HUES64 (cell line): ENCODE data around the gene CDH18. TPM values are rescaled to one million over a fixed set of nuclear protein-coding genes. Genes with fewer than 3 reads are reported as not detected.

Experiments
- H3K27ac ChIP-seq: 2 replicates; pipeline ENCODE4 v1.7.0; 2013; ENCODE audit warnings: low read depth, low read length, inconsistent platforms
- H3K27me3 ChIP-seq: 2 replicates; pipeline ENCODE4 v1.6.1; 2013; ENCODE audit warnings: mild to moderate bottlenecking, low read length; ENCODE audit not compliant: insufficient read depth
- H3K36me3 ChIP-seq: 2 replicates; pipeline ENCODE4 v1.6.1; 2013; ENCODE audit warnings: mild to moderate bottlenecking, low read length; ENCODE audit not compliant: insufficient read depth
- H3K4me1 ChIP-seq: 2 replicates; pipeline ENCODE4 v1.6.1; 2013; ENCODE audit warnings: mild to moderate bottlenecking, low read length, moderate library complexity; ENCODE audit not compliant: insufficient read depth
- H3K4me3 ChIP-seq: 2 replicates; pipeline ENCODE4 v1.5.1; 2013; ENCODE audit warnings: mild to moderate bottlenecking, low read length, moderate library complexity
- H3K9ac ChIP-seq: 2 replicates; pipeline ENCODE4 v1.6.1; 2013; ENCODE audit warnings: mild to moderate bottlenecking, low read depth, low read length
- H3K9me3 ChIP-seq: 2 replicates; pipeline ENCODE4 v1.6.1; 2013; ENCODE audit warnings: low read depth, low read length; ENCODE audit not compliant: insufficient read depth
- WGBS: fragments of 150-250, 120-280 bp; methylation state at CpG from one replicate; pipeline ENCODE4 v1.1.7; 2013; ENCODE audit warnings: missing lambda C conversion rate; 5-methylcytosine and 5-hydroxymethylcytosine counted together
- polyA plus RNA-seq, 2 experiments: library from polyadenylated mRNA; stranded (reverse); fragments of 50-300 nt; gene quantifications; one replicate each; pipeline ENCODE4 v1.2.3, GENCODE V29; 2013

The CDH18 gene, protein sequence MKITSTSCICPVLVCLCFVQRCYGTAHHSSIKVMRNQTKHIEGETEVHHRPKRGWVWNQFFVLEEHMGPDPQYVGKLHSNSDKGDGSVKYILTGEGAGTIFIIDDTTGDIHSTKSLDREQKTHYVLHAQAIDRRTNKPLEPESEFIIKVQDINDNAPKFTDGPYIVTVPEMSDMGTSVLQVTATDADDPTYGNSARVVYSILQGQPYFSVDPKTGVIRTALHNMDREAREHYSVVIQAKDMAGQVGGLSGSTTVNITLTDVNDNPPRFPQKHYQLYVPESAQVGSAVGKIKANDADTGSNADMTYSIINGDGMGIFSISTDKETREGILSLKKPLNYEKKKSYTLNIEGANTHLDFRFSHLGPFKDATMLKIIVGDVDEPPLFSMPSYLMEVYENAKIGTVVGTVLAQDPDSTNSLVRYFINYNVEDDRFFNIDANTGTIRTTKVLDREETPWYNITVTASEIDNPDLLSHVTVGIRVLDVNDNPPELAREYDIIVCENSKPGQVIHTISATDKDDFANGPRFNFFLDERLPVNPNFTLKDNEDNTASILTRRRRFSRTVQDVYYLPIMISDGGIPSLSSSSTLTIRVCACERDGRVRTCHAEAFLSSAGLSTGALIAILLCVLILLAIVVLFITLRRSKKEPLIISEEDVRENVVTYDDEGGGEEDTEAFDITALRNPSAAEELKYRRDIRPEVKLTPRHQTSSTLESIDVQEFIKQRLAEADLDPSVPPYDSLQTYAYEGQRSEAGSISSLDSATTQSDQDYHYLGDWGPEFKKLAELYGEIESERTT
- 0.40 TPM for polyA plus RNA-seq (2013, experiment 1 of 2)
- polyA plus RNA-seq (2013, experiment 2 of 2) = 1.0 TPM

- H3K27ac ChIP-seq = no peak within 1 kb of the TSS
- peak within 1 kb of the TSS; percentile 58 for H3K4me3 ChIP-seq
- WGBS = 12% methylated on average over 25 of the region's 26 CpGs
- H3K9me3 ChIP-seq = no peaks in the 10 kb centered on the region
- peaks cover 39% of the 10 kb centered on the region for H3K27me3 ChIP-seq
- H3K4me1 ChIP-seq = no peaks in the 10 kb centered on the region
- no peaks in the 10 kb centered on the region for H3K36me3 ChIP-seq
- H3K9ac ChIP-seq = no peak within 1 kb of the TSS; the same call in 1 of the 2 replicates
These were observed at the start of gene CDH18 for GRCh38 chr5:19987612-19988361. Gene CDH18 (minus strand): TSS chr5:19988200. CDS start chr5:19838986, 149,214 bp downstream.

GRCh38 chr5:20034717-20035116 lies 46.7 kb upstream of the CDH18 start:
- H3K27ac ChIP-seq = no peak overlapping the region
- no peak overlapping the region for H3K4me3 ChIP-seq
- H3K9ac ChIP-seq = no peak overlapping the region
- no peaks in the 10 kb centered on the region for H3K4me1 ChIP-seq
- H3K9me3 ChIP-seq = peaks cover 3% of the 10 kb centered on the region; the same call in 1 of the 2 replicates
- no peaks in the 10 kb centered on the region for H3K36me3 ChIP-seq
- no peaks in the 10 kb centered on the region for H3K27me3 ChIP-seq
- WGBS = 70% methylated on average over 1 of the region's 1 CpG

DNA sequence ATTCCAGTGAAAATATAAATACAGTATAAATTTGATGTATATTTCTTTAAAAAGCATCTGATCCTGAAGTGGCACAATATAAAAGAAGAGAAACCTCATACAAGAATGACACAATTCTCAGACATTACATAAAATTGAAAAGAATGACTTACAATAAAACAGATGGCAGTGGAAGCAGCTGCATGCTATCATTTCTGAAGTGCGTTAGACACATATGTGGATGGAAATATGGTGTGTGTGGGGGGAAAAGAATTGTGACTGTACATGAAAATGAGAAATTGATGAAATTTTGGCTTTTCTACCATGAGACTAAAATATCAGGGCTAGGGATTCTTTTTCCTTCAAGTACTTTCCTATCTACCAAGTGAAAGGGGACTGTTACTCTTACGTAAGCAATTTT lies 45.9 kb upstream of the CDH18 start:
- Histone ChIP-seq H3K27me3 (no peaks in the 10 kb centered on the region), H3K9ac (no peak overlapping the region), H3K4me3 (no peak overlapping the region), H3K27ac (no peak overlapping the region), H3K9me3 (peaks cover 3% of the 10 kb centered on the region; the same call in 1 of the 2 replicates), H3K36me3 (no peaks in the 10 kb centered on the region), H3K4me1 (no peaks in the 10 kb centered on the region)
- 94% methylated on average over 2 of the region's 2 CpGs for WGBS

DNA sequence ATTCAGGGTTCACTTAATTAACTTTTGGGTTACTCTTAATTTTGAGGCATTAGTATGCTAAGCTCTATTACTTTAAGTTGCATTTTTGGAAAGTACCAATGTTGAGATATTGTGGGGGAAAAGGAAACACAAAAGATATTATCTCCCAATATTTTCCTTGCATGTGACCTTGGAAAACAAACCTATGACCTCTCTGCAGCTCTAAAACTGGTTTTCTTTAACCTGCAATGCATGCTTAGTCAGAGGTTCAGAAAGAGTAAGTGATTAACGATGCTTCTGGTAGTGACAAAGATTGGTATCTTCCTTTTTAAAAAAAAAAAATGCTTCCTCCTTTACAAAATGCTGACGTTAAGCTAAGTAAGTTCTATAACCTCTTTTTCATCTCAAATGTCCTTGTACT lies 44.9 kb upstream of the CDH18 start:
- no peaks in the 10 kb centered on the region for H3K36me3 ChIP-seq
- WGBS = 80% methylated on average over 1 of the region's 2 CpGs
- H3K9me3 ChIP-seq = peaks cover 3% of the 10 kb centered on the region; the same call in 1 of the 2 replicates
- H3K4me1 ChIP-seq = no peaks in the 10 kb centered on the region
- H3K27me3 ChIP-seq = no peaks in the 10 kb centered on the region
- no peak overlapping the region for H3K4me3 ChIP-seq
- no peak overlapping the region for H3K27ac ChIP-seq
- H3K9ac ChIP-seq = no peak overlapping the region

DNA sequence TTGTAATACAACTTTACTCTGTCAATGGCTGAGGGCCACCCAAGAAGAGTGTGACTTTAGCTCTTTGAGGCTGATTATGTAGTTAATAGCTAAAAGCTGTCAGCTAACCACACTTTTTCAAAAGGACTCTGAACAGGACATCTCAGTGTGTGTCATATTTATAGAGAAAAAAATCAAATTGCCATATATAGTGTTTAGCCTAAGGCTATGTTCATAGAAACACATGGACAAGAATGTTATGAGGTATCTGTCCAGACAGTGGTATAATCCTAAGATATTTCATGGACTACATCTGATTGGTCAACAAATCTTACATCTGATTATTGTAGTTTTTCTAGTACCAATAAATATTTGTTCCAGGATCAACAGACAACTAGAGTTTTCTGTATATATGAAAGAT lies 42.1 kb upstream of the CDH18 start:
- Histone ChIP-seq H3K4me1 (no peaks in the 10 kb centered on the region), H3K4me3 (no peak overlapping the region), H3K27me3 (no peaks in the 10 kb centered on the region), H3K27ac (no peak overlapping the region), H3K9ac (no peak overlapping the region), H3K36me3 (no peaks in the 10 kb centered on the region), H3K9me3 (peaks cover 3% of the 10 kb centered on the region; the same call in 1 of the 2 replicates)

DNA sequence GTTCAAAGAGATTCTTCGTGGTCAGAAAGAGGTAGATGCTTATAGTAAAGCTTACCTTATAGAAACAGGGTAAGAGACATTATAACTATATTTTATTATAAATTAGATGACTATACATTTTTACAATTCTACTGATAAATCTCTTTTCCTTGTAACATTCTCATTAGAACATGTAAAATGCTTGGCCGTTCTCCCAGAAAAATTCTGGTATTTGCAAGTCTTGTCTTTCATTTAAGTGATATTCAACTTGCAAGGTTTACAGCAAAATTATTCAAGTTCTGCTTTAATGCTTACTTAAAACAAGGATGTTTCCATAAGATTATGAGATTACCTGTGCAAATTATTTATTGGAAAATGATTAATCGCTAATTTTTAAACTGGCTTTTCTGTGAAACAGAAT lies 41.3 kb upstream of the CDH18 start:
- 100% methylated on average over 2 of the region's 3 CpGs for WGBS
- no peaks in the 10 kb centered on the region for H3K27me3 ChIP-seq
- H3K9ac ChIP-seq = no peak overlapping the region
- no peak overlapping the region for H3K4me3 ChIP-seq
- H3K36me3 ChIP-seq = no peaks in the 10 kb centered on the region
- H3K4me1 ChIP-seq = no peaks in the 10 kb centered on the region
- H3K27ac ChIP-seq = no peak overlapping the region
- H3K9me3 ChIP-seq = no peaks in the 10 kb centered on the region

DNA sequence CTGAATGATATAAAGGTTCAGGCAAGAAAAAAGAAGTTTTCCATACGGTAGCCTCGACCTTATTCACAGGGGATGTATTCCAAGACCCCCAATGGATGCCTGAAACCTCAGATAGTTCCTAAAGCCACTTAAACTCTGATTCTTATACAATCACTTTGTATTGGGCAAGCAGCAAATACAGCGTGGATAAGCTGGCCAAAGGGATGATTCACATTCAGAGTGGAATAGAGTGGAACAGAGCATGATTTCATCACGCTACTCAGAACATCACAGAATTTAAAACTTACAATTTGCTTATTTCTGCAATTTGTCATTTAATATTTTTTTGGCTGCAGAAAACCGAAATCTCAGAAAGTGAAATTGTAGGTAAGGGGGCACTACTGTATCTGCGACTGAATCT lies 40.5 kb upstream of the CDH18 start:
- no peak overlapping the region for H3K4me3 ChIP-seq
- H3K4me1 ChIP-seq = no peaks in the 10 kb centered on the region
- WGBS = 87% methylated on average over 4 of the region's 6 CpGs
- H3K9me3 ChIP-seq = no peaks in the 10 kb centered on the region
- H3K36me3 ChIP-seq = no peaks in the 10 kb centered on the region
- no peak overlapping the region for H3K27ac ChIP-seq
- H3K9ac ChIP-seq = no peak overlapping the region
- no peaks in the 10 kb centered on the region for H3K27me3 ChIP-seq

DNA sequence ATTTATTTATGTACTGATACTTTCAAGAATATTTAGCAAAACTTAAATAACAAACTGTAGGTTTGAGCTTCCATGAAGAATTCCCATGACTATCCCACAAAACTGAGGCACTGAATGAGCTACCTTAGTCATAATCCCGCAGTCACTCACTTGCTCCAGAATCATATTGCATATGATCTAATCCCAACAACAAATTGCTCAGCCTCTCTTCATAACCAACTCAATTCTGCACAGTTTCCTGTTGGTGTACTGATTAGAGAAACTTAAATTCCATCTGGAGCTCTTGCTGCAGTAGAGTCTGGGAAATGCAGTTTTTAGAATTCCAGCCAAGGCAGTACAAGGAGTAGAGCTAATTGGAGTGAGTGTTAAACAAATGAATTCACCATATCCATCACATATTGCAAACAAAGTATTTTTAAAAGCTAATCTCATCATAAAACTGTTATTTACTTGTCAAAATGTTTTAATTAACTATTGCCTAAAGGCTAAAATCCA lies 35.7 kb upstream of the CDH18 start:
- Histone ChIP-seq H3K9ac (no peak overlapping the region), H3K36me3 (no peaks in the 10 kb centered on the region), H3K9me3 (peaks cover 22% of the 10 kb centered on the region; the same call in 1 of the 2 replicates), H3K27ac (no peak overlapping the region), H3K4me1 (no peaks in the 10 kb centered on the region), H3K27me3 (no peaks in the 10 kb centered on the region), H3K4me3 (no peak overlapping the region)
- WGBS = 97% methylated on average over 1 of the region's 1 CpG

DNA sequence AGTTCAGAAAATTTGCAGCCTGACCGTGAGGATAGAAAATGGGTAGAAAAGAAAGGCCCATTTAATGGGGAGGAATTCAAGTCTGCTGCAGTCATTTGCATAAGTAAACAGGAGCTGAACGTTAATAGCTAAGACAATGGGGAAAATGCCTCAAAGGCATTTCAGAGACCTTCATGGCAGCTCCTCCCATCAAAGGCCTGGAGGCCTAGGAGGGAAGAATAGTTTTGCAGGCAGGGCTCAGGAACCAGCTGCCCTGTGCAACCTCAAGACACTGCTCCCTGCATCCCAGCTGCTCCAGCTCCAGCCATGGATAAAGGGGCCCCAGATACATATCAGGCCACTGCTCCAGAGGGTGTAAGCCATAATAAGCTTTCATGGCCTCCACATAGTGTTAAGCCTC lies 32.2 kb upstream of the CDH18 start:
- peaks cover 22% of the 10 kb centered on the region; the same call in 1 of the 2 replicates for H3K9me3 ChIP-seq
- WGBS = 49% methylated on average over 2 of the region's 2 CpGs
- H3K4me3 ChIP-seq = no peak overlapping the region
- no peak overlapping the region for H3K27ac ChIP-seq
- no peaks in the 10 kb centered on the region for H3K36me3 ChIP-seq
- no peaks in the 10 kb centered on the region for H3K27me3 ChIP-seq
- no peak overlapping the region for H3K9ac ChIP-seq
- no peaks in the 10 kb centered on the region for H3K4me1 ChIP-seq

- WGBS = no CpG with 5 or more reads among the region's 1 CpG
- Histone ChIP-seq H3K9ac (no peak overlapping the region), H3K36me3 (no peaks in the 10 kb centered on the region), H3K27me3 (no peaks in the 10 kb centered on the region), H3K27ac (no peak overlapping the region), H3K4me3 (no peak overlapping the region), H3K9me3 (peaks cover 22% of the 10 kb centered on the region; the same call in 1 of the 2 replicates), H3K4me1 (no peaks in the 10 kb centered on the region)
These were observed 29.0 kb upstream of the CDH18 start for GRCh38 chr5:20017021-20017420.
